Measurements from ENCODE around the gene HAPSTR1.

- TF ChIP-seq CTCF (optimal IDR thresholded peaks at IDR 0.05 in 1 of 3, IDR thresholded peaks at IDR 0.05 in 1 of 3, conservative IDR thresholded peaks at IDR 0.05 in 1 of 3; ENCODE audit: extremely low read depth in 1 of 3, insufficient read depth in 2 of 3, low read length in 3 of 3) (no peak), EZH2 (IDR thresholded peaks at IDR 0.05; ENCODE audit: low read length) (no peak)
Measured at GRCh38 chr16:9060225-9060624, 31.2 kb upstream of the HAPSTR1 start.
